ENCODE measurements around the gene RAB28.

The RAB28 gene

GRCh38 chr4:13327991-13328390 lies 156.1 kb downstream of the RAB28 start:
- H3K27ac ChIP-seq (ENCODE audit: low read length): no peak overlapping the region
- no peaks in the 10 kb centered on the region for H3K9me3 ChIP-seq (ENCODE audit: insufficient read depth, low read depth, low read length)
- no peak overlapping the region for H3K4me3 ChIP-seq (ENCODE audit: low read length)
- H3K36me3 ChIP-seq (ENCODE audit: insufficient read depth, low read depth, low read length): no peaks in the 10 kb centered on the region
- no peak overlapping the region for H3K9ac ChIP-seq (ENCODE audit: low read depth, low read length)
- H3K27me3 ChIP-seq (ENCODE audit: insufficient read depth, low read length): no peaks in the 10 kb centered on the region
- peaks cover 10% of the 10 kb centered on the region; the same call in 1 of the 2 replicates for H3K4me1 ChIP-seq (ENCODE audit: insufficient read depth, low read length)

GRCh38 chr4:13325744-13326143 lies 158.4 kb downstream of the RAB28 start:
- no peak overlapping the region for H3K9ac ChIP-seq (ENCODE audit: low read depth, low read length)
- no peak overlapping the region for H3K4me3 ChIP-seq (ENCODE audit: low read length)
- H3K9me3 ChIP-seq (ENCODE audit: insufficient read depth, low read depth, low read length): no peaks in the 10 kb centered on the region
- no peaks in the 10 kb centered on the region for H3K27me3 ChIP-seq (ENCODE audit: insufficient read depth, low read length)
- H3K27ac ChIP-seq (ENCODE audit: low read length): no peak overlapping the region
- peaks cover 10% of the 10 kb centered on the region; the same call in 1 of the 2 replicates for H3K4me1 ChIP-seq (ENCODE audit: insufficient read depth, low read length)
- H3K36me3 ChIP-seq (ENCODE audit: insufficient read depth, low read depth, low read length): no peaks in the 10 kb centered on the region

GRCh38 chr4:13323921-13324320 lies 160.2 kb downstream of the RAB28 start:
- Histone ChIP-seq H3K4me3 (ENCODE audit: low read length) (no peak overlapping the region), H3K9me3 (ENCODE audit: insufficient read depth, low read depth, low read length) (no peaks in the 10 kb centered on the region), H3K9ac (ENCODE audit: low read depth, low read length) (no peak overlapping the region), H3K4me1 (ENCODE audit: insufficient read depth, low read length) (peaks cover 10% of the 10 kb centered on the region; the same call in 1 of the 2 replicates), H3K36me3 (ENCODE audit: insufficient read depth, low read depth, low read length) (no peaks in the 10 kb centered on the region), H3K27ac (ENCODE audit: low read length) (no peak overlapping the region), H3K27me3 (ENCODE audit: insufficient read depth, low read length) (no peaks in the 10 kb centered on the region)

DNA sequence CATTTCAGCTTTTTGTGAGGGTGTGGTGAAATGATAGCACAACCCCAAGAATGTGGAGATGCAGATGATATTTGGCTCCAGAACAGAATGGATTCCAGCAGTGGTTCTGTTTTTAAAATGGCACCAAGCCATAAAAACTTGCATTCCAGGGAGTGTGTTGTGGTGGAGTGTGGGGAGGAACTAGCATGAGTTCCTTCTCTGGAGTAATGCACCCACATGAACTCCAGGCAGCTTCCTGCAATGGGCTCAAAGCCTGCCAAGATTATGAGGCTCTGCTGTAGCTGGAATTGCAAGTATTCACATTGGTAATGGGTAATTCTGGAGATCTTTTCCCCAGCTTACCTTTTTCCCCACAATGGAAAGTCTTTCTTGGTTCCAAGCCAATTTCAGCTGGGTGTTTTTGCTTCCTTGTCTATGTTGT lies 161.4 kb downstream of the RAB28 start:
- Histone ChIP-seq H3K4me3 (ENCODE audit: low read length) (no peak overlapping the region), H3K9me3 (ENCODE audit: insufficient read depth, low read depth, low read length) (no peaks in the 10 kb centered on the region), H3K4me1 (ENCODE audit: insufficient read depth, low read length) (peaks cover 10% of the 10 kb centered on the region; the same call in 1 of the 2 replicates), H3K27ac (ENCODE audit: low read length) (no peak overlapping the region), H3K27me3 (ENCODE audit: insufficient read depth, low read length) (no peaks in the 10 kb centered on the region), H3K9ac (ENCODE audit: low read depth, low read length) (no peak overlapping the region), H3K36me3 (ENCODE audit: insufficient read depth, low read depth, low read length) (no peaks in the 10 kb centered on the region)
